HG02571 (cell line): ENCODE measurements around the gene TACR1.
"Not testable (repeated sequence)": the region's sequence is repeated elsewhere in the genome, so short reads cannot be mapped to it uniquely, and the experiment has no call there.

Experiments
- ATAC-seq: cut with Tn5 transposase; IDR thresholded peaks from one replicate; pipeline ENCODE4 v1.9.1; 2021; ENCODE audit warnings: mild to moderate bottlenecking, moderate library complexity; ENCODE audit not compliant: unreplicated experiment

TACR1 gene

DNA sequence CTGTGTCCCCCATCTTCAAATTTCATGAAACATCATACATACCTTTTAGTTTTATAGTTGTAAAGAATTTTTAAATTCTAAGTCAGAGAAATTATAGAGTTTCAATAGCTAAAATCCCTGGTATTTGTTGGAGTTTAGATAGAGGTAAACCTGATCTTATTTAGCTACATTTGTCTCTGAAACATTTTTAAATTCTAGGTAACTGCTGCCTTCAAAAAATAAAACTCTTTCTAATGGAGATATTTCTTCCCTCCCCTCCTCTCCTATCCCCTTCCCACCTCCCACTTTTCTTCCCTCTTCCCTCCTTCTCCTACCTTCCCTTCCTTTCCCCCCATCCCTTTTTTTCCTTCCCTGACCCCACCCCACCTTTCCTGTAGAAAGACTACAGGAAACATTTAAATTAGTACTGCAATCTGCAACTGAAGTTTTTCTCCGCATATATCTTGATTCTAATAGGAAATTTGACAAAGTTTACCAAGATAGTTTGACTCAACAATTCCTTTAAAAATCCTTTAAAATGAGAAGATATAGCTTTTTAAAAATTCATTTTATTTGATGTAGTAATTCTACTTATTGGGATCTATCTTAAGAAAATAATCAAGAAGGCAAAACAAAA is 4.1 kb downstream of the TACR1 start:
- ATAC-seq: no peak

DNA sequence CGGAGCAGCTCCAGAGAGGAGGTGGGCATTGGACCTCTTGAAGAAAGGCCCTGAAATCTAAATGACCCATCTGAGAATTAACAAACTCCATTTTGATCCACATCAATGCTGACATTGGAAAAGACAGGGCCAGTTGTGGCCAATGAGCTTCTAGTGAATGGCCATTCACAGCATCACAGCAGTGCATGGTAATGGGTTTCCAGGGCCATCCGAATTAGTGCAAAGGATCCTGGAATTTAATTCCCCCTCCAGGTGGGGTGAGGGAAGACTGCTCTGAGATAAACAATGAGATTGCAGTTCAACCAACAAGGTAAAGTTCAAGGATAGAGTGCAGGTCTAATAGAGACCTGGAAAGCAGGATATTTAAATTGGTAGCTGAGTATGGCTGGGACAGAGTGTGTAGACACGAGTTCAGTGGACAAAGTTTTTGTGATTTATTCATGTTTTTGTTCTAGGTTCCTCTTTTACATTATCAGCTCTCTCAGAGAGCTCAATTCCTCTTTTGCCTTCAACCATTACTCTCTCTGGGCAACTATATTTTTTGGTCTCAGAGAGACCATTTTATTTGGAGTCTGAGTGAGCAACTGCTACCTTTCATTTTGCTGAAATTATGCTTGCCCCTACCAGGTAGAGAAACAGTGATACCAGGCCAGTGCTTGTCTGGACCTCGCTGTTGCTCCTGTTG is 5.0 kb downstream of the TACR1 start:
- no peak for ATAC-seq

DNA sequence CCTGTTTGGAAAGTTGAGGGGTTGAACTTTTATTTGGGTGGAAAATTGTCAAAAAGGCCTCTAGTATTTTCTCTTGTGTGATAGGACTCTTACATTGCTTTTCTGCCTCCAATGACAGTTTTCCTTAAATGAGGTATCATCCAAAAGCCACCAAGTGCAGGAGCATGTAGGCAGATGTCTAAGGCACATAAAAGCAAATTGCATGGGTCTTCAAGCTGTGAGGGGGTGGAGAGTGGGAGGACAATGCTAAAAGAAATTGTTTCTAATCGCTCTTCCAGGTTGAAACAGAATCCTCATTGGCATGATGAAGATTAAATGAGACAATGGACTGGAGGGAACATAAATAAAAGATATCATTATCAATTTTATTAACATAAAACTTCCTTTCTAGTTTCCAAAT is 6.8 kb downstream of the TACR1 start:
- ATAC-seq: no peak

DNA sequence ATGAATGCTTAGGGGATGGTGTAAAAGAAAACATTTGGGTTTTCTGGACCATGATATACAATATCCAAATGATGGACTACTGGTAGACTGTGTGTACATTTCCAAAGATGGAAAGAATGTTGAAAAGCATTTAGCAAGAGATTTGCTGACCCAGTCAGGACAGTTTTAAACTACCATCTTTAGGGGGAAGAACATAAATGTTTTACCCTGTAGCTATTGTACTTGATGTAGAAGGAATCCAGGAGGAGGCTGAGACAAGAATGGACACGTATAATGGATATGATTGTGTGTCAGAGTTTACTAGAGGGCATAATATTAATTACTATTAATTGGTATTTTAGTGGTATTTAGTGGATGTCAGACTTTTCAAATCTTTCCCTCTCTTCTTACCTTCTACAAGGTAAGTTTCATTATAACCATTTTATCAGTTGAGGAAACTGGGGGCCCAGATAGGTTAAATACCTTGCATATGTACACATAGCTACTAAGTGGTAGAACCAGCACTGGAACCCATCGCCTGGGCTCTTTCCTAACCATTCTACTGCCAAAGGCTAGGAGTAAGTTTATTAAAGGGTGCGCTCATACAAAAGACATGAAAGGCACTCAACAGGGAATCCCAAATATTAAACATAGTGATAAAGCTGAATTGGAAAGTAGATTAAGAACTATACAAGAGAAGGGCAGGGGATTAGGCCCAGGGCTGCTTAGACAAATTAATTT is 8.9 kb downstream of the TACR1 start:
- ATAC-seq: no peak

DNA sequence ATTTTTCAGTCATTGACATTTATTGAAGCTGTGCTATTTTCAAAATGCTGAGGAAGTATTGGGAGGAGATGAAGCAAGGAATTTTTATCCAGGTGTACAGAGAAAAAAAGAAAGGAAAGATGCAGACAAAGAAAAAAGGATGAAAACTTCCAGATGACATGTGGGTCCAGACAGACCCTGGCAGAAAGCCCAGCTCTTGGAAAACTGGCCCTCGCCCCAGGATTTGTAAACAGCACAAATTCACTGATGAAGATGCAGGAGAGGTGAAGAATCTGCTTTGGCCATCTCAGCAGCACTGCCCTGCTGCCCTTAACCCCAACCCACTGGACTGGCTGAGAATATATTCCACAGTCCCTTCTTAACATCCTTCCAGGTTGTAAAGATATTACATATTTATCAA is 12.5 kb downstream of the TACR1 start:
- ATAC-seq: no peak

DNA sequence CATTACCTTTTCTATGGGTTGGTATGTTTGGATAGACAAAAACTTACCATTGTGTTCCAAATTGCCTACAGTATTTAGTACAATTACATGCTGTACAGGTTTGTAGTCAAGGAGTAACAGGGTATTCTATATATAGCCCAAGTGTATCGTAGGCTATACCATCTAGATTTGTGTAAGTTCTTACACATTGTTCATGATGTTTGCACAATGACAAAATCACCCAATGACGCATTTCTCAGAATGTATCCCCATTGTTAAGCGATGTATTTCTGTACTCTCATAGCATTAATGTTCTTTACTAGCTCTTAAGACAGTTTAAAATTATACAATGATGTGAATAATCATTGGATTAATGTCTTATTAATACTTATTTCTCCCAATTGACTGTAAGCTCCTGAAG is 16.7 kb downstream of the TACR1 start:
- ATAC-seq: no peak

DNA sequence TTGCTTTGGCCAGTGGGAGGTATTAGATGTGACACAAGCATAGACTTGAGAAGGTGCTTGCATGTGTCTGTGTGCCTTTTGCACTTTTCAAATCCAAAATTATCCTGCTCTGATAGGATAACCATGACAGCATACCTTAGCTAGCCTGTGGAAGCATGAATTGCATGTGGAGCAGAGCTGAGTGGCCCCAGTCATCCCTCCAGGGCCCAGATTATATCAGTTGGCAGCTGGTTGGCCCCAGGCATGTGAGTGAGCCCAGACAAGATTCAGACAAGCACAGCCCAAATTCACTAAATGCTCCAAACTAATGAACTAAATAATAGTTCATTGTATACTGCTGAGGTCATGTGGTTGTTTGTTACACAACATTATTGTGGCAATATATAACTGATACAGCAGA is 18.8 kb downstream of the TACR1 start:
- no peak for ATAC-seq

DNA sequence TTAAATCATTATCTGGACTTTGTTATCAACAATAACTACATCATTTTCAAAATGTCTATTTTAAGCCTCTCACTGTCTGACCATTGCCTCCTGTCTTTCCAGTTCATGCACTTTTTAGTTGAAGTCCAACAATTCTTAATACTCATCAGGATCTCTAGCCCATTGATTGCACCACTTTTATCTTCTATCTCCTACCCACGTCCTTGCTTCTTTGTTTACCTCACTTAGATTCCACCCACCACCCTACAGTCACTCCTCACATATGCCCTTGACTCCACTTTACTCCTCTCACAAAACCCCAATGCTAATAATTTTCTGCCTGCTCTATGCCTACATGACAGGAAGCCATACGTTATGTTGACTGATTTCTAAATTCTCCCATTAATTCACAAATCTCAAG is 21.9 kb downstream of the TACR1 start:
- ATAC-seq: no peak

DNA sequence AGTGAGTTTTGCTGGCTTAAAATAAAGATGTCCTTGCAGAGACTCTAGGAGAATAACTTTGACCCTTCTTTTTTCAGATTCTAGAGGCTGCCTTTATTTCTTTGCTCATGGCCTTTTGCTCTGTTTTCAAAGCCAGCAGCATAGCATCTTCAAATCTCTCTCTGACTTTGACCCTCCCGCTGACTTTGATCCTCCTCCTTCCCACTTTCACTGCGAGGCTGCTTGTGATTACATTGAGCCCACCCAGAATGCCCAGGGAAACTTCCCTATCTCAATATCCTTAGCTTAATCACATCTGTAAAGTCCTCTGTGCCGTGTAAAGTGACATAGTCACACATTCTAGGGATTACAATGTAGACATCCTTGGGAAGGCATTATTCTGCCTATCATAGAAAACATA is 23.9 kb downstream of the TACR1 start:
- ATAC-seq: no peak

DNA sequence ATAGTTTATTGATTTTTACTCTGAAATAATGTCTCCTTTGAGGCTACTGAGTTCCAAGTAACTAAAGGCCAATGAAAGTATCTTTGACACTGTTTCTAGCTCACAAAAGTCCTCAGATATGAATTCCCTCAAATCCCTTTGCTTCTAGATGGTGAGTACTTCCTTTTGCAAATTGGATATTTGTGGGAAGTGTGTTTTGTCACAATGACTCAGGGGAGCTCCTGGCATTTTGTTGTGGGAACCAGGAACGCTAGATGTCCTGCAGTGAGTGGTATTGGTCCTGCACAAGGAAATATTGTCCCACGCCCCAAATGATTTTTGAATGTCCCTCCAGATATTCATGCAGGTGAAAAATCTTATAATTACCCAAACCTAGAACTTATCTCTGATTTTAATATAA is 24.3 kb downstream of the TACR1 start:
- ATAC-seq: no peak

DNA sequence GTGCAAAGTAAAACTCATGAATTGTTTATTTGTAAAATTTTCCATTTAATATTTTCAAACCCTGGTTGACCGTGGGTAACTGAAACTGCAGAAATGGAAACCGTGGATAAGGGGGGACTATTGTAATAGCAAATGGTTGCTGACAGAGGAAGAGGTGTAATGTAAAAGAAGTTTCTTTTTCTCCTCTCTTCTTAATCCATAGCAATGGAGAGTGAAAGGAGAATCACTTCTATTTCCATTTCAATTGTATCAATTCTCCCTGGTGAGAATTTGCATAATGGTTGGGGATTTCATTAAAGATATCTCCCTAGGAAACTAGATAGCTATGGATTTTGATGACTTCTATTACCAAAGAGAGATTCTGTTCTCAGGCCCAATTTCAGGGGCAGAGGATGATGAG is 24.8 kb downstream of the TACR1 start:
- ATAC-seq: no peak

DNA sequence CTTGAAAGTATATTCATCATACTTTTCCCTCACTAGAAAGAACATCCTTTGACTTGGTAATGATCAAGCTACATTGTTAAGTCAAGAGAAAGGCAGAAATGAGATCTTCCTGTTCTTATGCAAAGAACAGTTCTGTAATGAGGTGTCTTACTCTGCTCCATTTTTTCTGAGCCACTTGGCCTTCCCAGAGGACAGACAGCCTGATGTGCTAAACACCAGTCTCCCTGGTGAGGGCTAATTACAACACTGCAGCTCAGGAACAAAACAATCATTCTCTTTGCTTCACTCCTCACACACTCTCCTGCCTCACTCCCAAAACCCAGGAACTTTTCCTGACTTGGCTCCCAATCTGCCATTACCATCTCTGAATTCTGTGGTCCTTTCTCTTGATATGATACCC is 25.6 kb downstream of the TACR1 start:
- no peak for ATAC-seq

DNA sequence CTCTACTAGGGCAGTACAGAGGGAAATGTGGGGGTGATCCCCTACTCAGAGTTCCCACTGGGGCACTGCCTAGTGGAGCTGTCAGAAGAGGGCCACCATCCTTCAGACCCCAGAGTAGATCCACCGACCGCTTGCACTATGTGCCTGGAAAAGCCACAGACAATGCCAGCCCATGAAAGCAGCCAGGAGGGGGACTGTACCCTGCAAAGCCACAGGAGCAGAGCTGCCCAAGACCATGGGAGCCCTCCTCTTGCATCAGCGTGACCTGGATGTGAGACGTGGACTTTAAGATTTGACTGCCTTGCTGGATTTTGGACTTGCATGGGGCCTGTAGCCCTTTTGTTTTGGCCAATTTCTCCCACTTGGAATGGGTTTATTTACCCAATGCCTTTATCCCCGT is 27.9 kb downstream of the TACR1 start:
- ATAC-seq: not testable (repeated sequence)

DNA sequence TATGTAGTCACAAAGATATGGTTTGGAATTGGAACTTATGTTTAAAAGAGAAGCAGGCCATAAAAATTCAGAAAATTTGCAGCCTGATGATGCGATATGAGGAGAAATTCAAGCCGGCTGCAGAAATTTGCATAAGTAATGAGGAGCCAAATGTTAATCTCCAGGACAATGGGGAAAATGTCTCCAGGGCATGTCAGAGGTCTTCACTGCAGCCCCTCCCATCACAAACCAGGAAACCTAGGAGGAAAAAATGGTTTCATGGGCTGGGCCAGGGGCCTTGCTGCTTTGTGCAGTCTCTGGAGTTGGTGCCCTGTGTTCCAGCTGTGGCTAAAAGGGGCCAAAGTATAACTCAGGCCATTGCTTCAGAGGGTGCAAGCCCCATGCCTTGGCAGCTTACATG is 28.4 kb downstream of the TACR1 start:
- ATAC-seq: no peak

DNA sequence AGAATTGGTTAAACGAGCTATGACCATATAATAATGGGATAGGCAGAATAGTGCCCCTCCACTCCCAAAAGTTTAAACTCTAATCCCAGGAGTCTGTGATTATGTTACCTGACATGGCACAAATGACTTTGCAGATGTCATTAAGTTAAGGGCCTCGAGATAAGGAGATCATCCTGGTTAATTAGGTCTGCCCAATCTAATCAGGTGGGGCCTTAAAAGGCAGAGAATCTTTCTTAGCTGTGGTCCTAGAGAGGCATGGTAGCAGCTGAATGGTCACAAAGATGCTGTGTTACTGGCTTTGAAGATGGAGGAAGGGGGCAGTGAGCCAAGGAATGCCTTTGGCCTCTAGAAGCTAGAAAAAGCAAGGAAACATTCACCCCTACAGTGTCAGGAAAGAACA is 31.1 kb downstream of the TACR1 start:
- ATAC-seq: no peak

DNA sequence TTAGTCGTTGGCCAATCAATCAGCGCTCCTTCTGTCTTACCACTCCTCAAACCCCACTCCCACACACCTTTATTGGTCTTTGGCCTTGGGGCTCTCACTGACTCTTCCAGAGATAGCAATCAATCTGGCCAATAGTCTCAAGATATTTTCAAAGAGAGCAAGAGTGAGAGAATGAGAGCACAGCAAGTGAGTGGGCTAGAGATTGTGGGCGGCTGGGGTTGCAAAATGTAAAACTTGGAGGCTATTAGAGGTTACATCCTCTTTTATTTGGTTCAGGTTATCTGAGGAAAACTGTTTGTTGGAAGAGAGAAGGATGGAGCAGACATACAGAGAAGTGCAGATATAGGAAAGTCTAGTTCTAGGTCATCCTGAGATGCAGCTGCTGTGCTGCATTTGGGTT is 32.8 kb downstream of the TACR1 start:
- ATAC-seq: no peak

DNA sequence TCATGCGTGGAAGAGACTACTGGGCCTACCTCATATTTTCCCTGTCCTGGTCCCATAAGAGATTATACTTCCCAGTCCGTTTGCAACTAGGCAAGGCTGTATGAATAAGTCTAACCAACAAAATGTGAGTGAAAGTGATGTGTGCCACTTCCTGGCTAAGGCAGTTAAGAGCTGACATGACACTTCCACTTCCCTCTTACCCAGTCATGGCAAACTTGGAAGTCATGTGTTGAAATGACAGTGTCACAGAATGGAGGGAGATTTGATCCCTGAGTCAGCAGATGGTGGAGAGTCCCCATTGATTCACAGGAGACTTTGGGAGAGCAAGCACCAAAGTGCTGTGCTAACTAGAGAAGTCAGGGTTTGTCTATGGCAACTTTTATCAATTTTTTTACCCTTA is 36.4 kb downstream of the TACR1 start:
- no peak for ATAC-seq

DNA sequence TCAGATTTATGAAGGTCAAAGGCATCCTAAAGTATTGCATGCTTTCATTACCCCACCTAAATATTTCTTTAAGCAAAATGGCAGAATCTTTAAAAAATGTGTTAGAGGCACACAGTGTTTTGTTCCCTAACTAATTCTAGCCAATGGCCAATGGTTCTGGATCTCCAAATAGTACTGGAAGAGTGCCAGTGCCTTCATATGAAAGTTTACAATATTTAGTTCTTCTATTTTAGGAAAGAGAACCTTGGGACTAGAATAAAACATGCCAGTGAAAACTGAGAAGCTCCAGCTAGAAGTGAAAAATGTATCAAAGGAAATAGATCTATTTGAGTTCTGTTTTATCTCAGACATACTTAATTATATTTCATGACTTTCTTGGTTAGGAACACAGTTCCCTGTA is 37.1 kb downstream of the TACR1 start:
- ATAC-seq: no peak

DNA sequence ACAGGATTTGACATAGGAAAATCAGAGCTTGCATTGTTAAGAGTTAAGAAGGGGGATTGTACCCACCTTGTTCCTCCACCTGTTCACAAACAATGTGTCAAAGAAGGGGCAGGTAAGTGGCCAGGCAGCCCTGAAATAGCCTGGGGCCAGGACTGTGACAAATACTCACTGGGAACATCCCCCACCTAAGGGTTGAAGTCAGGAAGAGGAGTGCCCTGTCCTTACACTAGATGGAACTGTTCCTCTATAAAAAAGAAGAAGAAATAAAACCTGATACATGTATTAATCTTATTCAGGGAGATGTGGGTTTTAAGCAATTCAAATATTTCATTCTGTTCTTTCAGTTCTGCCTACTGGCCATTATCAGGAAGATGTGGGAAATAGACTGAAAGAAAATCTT is 41.9 kb downstream of the TACR1 start:
- ATAC-seq: no peak

DNA sequence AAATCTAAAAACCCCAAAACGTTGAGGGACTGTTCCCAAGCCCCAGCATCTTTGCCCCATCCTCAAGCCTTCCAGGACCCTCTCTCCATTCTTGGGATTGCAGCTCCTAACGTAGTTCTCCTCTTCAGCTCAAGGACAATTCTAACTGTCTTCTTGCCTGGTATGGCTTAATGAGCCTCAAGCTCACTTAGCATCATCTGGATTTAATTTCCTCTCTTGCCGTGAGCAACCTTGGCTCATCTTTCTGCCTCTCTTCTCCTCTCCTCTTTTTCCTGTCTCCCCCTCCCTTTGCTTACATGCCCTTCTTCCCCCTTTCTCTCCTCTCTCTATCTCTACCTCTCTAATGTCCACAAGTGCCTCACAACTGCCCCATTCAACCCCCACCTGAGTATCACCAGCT is 44.2 kb downstream of the TACR1 start:
- ATAC-seq: no peak

DNA sequence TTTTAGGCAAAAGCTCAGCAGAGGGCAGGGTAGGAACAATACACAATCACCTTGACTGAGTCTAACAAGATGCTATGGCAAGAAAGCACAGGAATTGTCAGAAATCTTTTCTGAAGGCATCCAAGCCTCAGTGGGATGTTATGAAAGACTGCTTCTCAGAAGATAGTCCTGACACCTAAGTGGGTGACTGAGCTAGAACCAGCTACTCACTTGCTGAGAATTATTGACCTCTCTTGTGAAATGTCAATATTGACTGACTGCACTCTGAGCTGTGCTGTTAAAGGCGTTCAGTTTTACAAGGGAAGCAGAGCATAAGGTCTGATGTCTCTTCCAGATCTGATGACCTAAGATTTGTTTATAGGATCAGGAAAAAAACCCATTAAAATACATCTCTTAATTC is 46.1 kb downstream of the TACR1 start:
- ATAC-seq: no peak

DNA sequence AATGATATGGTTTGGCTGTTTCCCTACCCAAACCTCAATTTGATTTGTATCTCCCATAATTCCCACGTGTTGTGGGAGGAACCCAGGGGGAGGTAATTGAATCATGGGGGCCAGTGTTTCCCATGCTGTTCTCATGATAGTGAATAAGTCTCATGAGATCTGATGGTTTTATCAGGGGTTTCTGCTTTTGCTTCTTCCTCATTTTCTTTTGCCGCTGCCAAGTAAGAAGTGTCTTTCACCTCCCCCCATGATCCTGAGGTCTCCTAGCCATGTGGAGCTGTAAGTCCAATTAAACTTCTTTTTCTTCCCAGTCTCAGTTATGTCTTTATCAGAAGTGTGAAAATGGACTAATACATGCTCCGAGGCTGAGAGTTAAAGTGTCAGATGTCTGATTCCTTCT is 47.1 kb downstream of the TACR1 start:
- ATAC-seq: not testable (repeated sequence)
